DMS114 treated with DMSO at 0.1 percent for 48 hours (cell line): ENCODE results near the gene CCSER1.
"Not testable (repeated sequence)": the region's sequence is repeated elsewhere in the genome, so short reads cannot be mapped to it uniquely, and the experiment has no call there.

Experiments used
- DNase-seq: peaks from one replicate; lab custom pipeline; 2025; ENCODE audit not compliant: unreplicated experiment; lab: John Stamatoyannopoulos, UW

Gene CCSER1

DNA sequence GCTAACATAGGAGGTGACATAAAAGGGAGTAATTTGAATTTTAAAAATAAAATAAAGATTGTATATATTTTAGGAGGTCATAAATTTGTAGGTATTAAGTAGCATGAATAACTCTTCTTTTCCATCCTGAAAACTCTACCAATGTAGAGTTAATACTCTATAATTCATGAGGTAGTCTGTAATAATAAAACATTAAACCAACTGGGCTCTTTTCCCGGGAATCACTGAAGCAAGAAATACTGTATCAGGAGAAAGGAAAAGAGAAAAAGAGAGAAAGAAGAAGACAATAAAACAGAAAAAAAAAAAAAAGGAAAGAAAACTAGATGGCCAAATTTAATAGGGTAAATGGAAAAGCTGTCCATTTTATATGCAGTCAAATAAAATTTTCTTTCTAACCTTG is 984.4 kb downstream of the CCSER1 start:
- DNase-seq, result no peak

DNA sequence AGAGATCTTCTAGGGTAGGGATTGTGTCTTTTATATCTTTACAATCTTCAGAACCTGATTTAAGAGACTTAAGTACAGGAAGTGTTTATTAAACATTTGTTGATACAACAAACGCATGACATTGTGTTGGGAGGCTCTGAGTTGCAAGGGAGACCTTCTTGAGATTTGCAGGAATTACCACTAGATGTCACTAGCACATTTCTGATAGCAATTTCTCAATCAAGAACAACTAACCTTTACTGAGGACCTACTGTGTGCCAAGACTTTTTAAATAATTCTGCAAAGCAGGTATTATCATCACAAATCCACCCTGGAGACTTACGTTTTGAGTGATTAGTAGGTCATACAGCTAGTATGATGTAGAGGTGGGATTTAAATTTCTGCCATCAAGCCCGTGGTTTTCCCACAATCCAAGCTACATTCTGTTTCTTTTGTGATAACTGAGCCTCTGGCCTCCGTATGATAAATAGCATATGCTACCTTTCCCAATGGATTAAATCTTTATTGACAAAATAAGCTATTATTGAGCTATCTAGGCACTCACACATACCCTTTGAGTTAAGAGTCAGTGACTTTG is 986.0 kb downstream of the CCSER1 start:
- DNase-seq, result no peak

DNA sequence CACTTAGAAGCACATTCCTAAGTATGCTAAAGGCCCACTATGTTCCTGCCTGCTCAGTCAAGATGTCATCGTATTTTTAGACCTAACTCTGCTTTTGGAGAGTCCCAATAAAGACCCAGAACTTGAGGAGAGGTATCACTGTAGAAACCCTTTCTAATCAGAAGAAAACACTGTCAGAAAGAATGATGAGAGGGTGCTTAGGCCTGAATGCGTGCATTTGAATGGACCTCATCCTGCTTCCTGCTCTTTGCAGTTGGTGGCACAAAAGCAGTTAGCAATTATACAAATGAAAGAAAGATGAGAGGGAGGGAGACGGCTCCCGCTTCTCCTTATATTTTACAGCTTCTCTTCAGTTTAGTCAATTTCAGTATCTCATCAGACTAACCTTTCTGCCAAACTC is 987.2 kb downstream of the CCSER1 start:
- no peak for DNase-seq

DNA sequence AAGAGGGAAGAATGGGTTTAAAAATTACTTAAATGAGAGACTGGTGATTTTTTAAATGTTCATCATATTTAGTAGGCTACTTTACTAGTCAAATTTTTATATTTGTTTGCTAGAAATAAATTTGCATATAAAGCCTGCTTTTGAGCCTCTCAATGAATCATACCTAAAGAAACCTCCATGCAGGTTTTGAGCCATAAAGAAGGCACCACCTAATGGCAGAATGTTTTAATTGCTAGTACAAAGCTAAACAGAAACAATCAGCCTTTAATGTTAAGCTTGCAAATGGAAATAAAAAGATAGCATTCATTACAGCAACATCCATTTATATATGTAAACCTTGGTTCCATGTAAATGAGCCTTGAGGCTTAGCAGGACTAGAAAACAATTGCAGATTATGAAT is 989.7 kb downstream of the CCSER1 start:
- DNase-seq, result no peak

DNA sequence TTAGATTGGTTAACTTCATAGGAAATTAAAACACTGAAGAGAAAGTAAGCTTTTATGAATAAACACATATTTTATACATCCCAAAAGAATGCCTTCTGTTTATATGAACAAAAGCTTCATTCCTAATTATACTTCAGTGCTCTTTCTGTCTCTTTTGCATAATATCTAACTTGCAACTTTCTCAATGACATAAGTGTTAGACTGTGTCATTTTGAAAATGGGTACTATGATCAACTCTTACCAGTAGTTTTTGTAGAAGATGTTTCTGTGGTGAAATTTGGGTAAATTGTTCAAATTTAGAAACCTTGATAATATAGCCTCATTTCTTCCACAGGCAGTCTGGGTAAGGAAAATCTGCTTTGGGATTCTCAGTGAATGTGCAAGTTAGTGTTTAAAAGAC is 991.4 kb downstream of the CCSER1 start:
- no peak for DNase-seq

DNA sequence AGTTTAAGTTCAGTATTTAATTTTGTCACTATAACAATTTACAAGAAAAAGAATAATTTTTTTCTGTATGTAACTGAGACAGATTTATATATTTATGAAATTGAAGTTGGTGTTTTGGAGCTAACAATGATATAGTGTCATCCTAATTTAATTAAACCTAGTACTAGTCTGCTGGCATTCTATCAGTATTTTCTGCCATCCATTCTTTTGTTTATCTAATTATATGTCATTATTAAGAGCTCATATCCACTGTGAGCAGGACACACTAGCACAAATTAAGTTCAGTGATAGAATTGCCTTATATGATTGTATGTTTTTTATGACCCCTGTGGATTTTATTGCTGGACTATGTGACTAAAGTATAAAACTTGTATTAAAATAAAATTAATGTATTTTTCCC is 996.5 kb downstream of the CCSER1 start:
- DNase-seq, result no peak

DNA sequence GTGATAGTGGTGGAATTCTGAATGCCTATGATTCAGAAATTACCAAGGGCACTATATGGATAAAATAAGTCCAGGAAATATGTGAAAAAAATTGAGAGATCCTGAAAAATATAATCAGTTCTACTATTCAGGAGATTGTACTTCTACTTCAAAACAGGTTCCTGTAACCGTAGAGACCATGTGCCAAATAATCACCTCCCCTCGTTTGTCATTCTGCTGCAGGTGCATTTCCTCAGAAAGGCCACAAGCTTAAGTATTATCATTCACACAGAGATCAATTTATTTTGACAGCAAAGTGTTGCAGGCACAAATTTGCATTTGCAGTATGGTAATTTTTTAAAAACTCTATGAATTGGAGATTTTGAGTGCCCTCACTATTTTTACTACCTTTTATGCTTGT is 1000.0 kb downstream of the CCSER1 start:
- DNase-seq, result no peak

DNA sequence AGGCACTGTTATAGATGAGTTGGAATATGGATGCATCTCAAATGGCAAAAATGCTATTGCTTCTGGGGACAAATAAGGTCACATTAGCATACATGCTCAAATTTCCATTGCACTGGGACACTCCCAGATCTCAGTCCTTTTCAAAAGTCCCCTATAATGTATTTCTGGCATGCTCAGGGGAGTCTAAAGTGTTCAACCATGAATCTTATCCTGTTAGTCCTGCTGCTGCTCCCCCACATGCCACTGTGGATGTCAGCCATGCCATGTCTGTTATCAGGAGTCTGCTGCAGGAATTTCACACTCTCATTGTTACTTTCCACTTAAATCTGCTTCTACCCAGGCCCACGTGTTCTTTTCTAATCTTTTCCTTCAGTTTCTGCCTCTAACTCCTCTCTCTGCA is 1000.6 kb downstream of the CCSER1 start:
- no peak for DNase-seq

DNA sequence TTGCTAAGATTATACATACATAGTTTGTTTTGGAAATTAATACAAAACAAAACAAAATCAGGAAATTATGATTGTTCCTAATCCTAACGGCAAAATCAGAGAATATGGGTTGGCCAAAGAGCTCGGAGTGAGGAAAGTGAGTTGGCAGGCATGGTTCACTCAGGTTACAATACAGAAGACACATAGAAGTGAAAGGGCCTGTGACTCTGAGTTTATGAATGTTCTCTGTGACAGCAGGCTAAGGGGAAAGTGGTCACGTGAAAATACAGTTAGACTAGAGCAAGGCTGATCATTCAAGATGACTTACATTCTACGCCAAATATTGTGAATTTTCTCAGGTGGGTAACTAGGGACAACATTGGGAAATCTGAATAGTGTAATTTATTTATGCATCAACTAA is 1001.3 kb downstream of the CCSER1 start:
- DNase-seq, result no peak

DNA sequence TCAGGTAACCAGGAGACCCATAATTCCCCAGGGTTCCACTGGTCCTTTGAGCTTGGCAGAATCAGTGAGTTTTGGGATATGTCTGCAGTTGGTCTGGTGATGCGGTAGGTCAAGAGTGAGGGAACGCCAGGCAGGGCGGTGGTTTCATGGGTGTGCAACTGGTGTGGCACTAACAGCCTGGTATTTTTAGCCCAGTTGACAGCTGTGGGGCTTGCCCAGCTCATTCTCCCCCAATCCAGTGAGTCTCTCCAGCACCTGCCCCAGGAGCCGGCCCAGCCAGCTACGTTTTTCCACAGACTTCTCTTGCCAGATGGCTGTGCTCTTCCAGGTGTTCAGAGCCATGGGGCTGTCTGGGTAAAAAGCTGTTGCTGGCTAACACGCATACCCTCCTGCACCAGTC is 1019.9 kb downstream of the CCSER1 start:
- DNase-seq, result no peak

DNA sequence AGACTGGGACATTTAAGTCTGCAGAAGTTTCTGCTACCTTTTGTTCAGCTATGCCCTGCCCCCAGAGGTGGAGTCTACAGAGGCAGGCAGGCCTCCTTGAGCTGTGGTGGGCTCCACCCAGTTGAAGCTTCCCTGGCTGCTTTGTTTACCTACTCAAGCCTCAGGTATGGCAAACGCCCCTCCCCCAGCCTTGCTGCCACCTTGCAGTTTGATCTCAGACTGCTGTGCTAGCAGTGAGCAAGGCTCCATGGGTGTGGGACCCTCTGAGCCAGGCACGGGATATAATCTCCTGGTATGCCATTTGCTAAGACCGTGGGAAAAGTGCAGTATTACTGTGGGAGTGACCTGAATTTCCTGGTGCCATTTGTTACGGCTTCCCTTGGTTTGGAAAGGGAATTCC is 1026.8 kb downstream of the CCSER1 start:
- not testable (repeated sequence) for DNase-seq

DNA sequence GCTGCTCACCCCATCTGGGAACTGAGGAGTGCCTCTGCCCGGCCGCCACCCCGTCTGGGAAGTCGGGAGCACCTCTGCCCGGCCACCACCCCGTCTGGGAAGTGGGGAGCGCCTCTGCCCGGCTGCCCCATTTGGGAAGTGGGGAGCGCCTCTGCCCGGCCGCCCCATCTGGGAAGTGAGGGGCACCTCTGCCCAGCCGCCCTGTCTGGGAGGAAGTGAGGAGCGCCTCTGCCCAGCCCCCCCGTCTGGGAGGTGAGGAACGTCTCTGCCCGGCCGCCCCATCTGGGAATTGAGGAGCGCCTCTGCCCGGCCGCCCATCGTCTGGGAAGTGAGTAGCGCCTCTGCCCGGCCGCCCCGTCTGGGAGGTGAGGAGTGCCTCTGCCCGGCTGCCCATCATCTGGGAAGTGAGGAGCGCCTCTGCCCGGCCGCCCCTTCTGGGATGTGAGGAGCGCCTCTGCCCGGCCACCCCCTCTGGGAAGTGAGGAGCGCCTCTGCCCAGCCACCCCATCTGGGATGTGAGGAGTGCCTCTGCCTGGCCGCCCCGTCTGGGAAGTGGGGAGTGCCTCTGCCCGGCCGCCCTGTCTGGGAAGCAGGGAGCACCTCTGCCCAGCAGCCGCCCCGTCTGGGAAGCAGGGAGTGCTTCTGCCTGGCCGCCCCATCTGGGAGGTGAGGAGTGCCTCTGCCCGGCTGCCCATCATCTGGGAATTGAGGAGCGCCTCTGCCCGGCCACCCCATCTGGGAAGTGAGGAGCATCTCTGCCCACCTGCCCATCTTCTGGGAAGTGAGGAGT is 1040.9 kb downstream of the CCSER1 start:
- not testable (repeated sequence) for DNase-seq

DNA sequence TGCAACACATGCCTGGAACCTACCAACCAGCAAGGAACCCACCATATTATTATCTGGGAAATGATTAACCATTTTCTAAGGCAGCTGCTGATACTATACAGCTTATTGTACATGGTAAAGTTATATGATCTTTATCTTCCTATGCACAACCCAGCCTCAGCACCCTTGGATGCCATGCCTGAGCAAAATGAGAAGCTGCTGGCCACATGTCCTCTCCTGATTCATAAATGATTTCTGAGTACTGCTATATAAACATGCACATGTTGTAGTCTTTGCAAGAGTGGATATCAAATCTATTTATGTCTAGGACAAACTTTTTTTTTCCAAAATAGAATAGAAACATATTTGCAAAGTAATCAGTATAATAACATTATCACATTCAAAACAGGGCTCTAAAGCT is 1043.6 kb downstream of the CCSER1 start:
- no peak for DNase-seq

DNA sequence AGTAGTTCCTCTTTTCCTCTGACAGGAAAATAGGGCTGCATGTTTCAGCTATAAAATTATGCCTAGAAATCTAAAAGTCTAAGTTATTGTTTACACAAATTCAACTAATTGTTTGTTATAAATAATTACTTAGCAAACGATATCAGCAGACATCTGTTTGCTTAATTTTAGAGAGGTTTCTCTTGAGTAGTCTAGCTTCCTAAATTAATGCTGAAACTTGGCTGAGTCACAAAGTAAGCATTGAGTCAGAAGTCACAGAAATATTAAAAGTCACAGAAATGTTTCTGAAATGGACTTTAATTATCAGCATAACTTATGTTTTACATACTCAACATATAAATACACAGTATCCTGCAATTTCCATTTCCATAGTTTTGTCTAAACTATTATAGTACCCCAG is 1044.0 kb downstream of the CCSER1 start:
- no peak for DNase-seq

DNA sequence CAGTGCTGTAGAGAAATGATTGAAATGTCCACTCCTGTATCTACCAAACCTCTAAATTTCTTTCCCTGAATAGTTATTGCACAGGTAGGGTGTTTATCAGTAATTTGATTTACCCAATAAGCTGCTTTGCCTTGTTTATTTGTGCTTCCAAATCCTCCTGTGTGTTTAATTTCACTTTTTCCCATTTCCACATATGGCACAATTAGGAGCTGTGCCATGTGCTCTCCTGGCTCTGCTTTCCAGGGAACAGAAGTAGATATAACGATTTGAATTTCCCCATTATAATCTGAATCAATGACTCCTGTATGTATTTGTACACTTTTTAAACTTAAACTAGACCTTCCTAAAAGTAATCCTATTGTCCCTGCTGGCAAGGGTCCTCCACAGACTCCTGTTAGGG is 1057.9 kb downstream of the CCSER1 start:
- DNase-seq, result not testable (repeated sequence)

DNA sequence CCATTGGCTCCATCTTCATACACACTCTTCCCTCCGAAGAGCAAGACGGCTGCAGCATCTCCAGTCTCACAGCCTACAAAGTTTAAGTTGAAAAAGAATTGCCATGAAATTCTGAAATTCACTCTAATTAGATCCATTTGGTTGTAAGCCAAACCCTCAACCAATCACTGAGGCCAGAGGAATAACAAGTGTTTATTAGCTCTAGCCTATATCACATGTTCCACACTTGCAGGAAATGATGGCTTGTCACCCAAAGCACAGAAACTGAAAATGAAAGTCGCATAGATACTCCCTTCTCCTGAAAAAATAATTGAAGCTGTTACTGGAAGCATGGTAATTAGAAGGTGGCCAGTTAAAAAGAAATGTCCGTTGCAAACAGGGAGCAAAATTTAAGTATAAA is 1071.8 kb downstream of the CCSER1 start:
- DNase-seq, result no peak

DNA sequence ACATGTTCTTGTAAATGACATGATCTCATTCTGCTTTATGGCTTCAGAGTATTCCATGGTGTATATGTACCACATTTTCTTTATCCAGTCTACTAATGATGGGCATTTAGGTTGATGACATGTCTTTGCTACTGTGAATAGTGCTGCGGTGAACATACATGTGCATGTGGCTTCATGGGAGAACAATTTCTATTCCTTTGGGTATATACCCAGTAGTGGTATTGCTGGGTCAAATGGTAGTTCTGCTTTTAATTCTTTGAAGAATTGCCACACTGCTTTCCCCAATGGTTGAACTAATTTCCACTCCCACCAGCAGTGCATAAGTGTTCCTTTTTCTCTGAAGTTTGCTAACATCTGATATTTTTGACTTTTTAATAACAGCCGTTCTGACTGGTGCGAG is 1080.3 kb downstream of the CCSER1 start:
- DNase-seq, result no peak

DNA sequence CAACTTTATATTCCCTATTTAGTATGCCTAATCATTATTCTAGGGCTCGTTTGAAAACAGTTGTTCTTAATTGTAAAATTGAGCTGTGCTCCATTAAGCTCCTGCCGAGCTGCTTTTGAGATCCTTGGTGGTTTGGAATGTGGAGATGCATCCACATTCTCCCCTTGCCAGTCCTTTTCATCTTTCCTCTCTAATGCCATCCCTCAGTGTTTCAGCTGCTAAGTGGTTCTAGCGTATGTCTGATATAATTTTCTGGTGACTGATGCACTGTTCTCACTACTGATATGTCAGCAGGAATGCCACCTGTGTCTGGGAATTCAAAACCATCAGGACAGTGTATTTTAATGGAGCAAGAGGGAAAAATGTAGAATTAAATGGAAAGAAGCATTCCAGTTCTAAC is 1085.0 kb downstream of the CCSER1 start:
- DNase-seq, result no peak

DNA sequence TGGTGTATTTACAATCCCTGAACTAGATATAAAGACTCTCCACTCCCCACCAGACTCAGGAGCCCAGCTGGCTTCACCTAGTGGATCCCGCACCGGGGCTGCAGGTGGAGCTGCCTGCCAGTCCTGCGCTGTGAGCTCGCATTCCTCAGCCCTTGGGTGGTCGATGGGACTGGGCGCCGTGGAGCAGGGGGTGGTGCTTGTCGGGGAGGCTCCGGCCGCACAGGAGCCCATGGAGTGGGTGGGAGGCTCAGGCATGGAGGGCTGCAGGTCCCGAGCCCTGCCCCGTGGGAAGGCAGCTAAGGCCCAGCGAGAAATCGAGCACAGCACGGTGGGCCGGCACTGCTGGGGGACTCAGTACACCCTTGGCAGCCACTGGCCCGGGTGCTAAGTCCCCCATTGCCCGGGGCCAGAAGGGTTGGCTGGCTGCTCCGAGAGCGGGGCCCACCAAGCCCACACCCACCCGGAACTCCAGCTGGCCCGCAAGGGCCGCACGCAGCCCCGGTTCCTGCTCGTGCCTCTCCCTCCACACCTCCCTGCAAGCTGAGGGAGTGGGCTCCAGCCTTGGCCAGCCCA is 1090.7 kb downstream of the CCSER1 start:
- DNase-seq, result not testable (repeated sequence)

DNA sequence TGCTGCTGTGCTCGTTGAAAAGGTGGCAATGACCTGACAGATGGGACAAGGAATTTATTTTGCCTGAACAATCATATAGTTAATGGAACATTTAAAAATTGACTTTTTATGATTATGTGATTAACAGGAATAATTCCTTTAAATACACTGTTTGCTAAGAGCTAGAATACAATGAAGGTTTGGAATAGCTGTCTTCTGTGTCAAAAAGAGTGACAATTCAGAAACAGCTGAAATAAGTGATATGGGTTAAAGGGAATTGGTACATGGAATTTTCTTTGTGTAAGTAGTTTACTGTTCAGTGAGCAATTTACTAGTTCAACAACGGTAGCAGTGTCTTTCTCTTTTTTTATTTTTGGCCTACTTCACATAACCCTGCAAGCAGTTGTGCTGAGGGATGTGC is 1093.1 kb downstream of the CCSER1 start:
- DNase-seq, result no peak

DNA sequence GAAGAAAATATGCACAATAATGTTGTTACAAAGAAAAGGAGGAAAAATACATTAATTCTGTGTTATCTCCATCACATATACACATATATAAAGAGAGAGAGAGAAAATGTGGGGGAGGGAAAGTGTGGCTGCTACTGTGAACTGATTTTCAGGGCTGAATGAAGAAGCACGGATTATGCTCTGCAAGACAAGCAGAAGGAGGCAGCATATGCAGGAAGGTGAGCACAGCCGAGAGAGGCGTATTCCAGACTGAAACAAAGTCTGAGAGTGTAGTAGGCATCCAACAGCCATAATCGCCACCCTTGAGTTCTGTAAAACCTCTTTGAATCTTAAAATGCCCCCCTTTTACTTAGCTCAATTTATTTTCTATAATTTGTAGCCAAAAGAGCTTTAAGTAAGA is 1094.8 kb downstream of the CCSER1 start:
- no peak for DNase-seq

DNA sequence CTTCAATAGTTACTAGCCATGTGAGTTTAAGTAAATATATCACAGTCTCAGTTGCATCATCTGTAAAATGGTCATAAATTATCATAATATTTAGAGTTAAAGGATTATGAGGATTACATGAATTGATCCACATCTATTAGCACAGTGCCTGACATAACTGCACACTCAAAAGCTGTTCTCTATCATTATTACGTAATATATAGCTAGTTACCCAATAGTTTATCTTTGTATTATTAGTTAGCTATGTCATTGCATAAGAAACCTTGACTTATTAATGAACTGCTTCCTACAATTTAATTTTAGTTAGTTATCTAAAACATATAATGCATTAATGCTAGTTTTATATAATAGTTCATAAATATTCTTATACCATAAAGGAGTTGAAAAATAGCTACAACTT is 1099.7 kb downstream of the CCSER1 start:
- DNase-seq, result no peak

DNA sequence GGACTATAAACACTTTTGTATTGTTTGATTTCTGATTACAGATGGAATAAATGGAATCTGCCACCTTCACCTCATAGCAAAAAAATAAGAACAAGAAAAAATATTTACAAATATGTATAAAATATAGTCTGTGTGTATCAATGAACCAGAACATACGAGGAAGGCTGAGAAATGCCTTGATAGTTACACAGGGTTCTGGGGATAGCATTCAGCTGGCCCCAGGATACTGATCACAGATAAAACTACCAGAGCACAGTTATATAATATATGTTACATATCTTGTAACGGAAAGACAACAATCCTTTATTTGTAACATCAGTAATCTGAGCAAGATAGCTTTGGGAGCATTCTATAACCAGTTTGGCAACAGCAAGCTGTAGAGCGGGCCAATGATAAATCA is 1101.5 kb downstream of the CCSER1 start:
- DNase-seq, result no peak
